Measurements from ENCODE around the gene SETD3.
A peak's percentile ranks its signal among the peaks of the same experiment; 100 is the strongest.

The SETD3 gene

GRCh38 chr14:99431986-99432385, 48.7 kb downstream of the SETD3 start:
- DNase-seq (ENCODE audit: low read depth) = no peak
- no peak overlapping the region for H3K4me3 ChIP-seq (ENCODE audit: low read depth, low read length)

DNA sequence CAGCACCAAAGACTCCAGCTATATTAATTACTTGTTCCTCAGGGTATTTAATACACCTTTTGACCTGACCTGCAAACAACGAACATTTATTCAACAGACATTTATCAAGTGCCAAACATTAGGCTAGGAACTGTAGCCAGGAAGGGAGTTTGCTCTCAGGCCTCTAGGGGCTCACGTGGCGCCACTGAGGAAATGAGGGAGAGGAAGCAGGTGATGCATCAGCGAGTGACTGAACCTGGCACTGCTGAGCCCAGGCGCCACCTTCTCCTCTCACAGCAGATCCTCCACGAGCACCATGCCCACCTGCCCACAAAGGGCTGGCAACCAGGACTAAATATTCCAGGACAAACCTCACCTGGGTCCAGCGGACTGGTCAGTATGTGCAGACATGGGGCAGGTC, 50.2 kb downstream of the SETD3 start:
- DNase-seq (ENCODE audit: low read depth) = no peak
- H3K4me3 ChIP-seq (ENCODE audit: low read depth, low read length) = no peak overlapping the region

GRCh38 chr14:99427632-99428300, 52.9 kb downstream of the SETD3 start:
- H3K4me3 ChIP-seq (ENCODE audit: low read depth, low read length) = no peak overlapping the region
- DNase-seq (ENCODE audit: low read depth) = no peak

DNA sequence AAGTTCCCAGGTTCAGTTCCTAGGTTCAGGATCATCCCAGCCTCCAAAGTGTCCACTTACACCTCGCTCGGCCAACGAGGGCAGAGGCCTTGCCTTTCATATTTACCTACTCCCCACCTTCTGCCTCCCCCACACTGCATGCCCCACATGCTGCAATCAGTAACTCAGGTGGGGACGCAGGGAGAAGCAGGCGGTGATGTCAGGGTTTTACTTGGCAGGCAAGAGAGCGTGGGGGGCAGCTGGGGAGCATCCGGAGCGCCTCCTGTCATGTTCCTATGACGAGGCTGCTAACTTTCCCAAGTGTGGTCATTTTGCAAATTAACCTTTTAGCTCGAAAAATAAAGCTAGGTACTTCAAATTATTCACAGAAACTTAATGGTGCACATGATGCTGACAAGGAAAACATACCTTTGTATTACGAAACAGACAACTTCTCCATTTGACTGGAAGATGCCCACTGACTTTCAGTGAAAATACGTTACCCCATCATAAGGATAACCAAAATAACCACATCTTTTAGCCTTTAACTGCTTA, 53.8 kb downstream of the SETD3 start:
- DNase-seq (ENCODE audit: low read depth) = no peak

DNA sequence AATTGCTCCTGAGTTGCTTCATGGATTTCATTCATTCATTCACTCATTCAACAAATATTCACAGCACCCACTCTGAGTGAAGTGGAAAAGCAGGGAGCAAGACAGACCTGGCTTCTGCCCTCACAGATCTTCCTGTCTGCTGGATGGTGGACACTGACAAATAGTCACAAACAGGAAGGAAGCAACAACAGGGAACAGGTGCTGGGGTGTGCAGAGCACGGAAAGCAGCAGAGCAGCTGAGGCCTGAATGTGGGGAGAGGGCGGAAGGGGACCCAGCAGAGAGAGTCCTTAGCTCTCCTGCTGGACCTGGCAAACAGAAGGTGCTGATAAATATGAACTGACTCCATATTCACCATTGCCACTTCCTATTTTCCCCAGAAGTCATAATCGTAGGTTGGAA, 54.4 kb downstream of the SETD3 start:
- H3K4me3 ChIP-seq (ENCODE audit: low read depth, low read length) = no peak overlapping the region
- DNase-seq (ENCODE audit: low read depth) = no peak

More for the DNA sequence above, 53.8 kb downstream of the SETD3 start:
- no peak overlapping the region for H3K4me3 ChIP-seq (ENCODE audit: low read depth, low read length)

DNA sequence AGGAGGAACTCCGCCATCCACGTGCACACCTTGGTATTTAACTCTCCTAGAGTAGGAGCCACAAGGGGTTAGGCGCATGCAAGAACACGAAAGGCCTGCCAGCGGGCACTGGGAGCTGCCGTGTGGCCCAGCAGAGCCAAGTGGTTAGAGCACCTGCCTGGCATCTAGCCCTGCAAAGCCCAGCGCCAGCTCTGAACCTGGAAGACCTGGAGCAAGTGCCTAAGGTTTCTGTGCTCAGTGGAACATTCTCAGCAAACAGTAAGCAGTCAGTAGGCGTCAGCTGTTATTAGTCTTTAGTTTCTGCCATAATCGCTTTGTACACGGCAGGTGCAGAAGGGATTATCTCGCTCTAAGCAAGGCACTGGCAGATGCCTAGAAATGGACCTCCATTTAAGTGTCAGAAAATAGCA, 55.4 kb downstream of the SETD3 start:
- no peak overlapping the region for H3K4me3 ChIP-seq (ENCODE audit: low read depth, low read length)
- DNase-seq (ENCODE audit: low read depth) = no peak

GRCh38 chr14:99424306-99424877, 56.3 kb downstream of the SETD3 start:
- H3K4me3 ChIP-seq (ENCODE audit: low read depth, low read length) = no peak overlapping the region
- DNase-seq (ENCODE audit: low read depth) = no peak

GRCh38 chr14:99423434-99423833, 57.2 kb downstream of the SETD3 start:
- no peak for DNase-seq (ENCODE audit: low read depth)
- no peak overlapping the region for H3K4me3 ChIP-seq (ENCODE audit: low read depth, low read length)

DNA sequence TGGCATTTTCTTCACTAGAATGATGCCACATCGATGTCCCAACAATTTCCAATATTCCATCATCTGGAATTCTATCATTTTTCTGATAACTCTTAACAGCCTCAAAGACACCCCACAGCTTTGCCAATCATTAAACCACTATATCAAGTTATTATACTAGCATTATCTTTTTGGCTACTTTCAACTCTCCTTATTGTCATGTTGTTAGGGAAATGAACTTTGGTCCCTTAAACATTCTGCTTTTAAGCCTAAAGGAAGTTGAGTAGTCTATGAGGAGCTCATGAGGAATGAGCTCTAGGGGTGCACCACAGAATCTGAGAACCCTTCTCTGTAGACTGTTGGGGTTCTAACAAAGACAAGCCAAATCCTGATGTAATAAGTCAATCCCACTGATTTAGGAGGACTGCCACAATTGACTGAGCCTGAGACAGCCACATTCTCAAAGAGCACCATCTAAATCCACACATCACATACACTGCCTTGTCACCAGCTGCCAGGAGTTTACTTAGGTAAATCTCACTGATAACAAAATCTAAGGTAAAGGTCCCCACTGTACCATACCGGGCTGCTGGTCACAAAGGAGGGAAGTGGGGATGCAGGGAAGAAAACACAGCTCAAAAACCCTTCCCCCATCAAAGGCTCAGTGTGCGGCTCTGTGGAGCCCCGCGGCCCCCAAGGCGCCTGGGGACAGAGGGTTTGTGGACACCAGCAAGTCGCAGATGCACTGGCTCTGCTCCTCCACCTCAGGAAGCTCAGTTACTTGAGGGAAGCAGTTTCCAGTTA, 58.2 kb downstream of the SETD3 start:
- no peak overlapping the region for H3K4me3 ChIP-seq (ENCODE audit: low read depth, low read length)
- DNase-seq (ENCODE audit: low read depth) = no peak

DNA sequence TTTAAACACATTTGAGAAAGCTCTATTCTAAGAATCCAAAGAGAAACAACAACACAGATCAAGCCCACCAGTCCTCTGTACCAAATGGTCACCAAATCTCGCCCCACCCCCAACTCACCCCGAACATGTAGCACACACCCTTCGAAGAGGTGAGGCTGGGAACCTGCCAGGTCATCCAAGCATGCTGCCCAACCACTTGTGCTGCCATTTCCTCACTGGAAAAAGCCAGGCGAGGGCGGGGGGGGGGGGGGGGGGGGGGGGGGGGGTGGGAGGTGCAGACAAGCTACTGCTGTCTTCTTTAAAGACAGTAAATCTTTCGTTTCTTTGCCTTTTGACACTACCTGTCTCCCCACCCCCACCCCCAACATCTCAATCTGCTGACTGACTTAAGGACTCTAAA, 59.9 kb downstream of the SETD3 start:
- DNase-seq (ENCODE audit: low read depth) = no peak
- no peak overlapping the region for H3K4me3 ChIP-seq (ENCODE audit: low read depth, low read length)

DNA sequence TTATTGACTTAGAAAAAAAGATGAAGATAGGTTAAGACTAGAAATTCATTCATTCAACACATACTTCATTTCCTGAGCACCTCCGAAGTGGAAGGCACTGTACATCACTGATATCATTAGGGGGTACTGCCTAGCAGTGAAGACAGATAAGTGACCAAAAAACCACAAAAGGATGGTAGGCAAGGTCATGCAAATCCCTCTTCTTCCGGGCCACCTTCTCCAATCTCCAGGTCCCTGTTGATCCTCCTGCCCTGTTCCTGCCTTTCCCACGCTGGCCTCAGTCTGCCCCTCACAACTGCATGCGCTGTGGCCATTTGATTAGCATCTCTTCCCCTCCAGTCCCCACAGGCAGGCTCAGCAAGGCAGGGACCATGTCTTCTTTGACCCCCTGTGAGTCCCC, 60.8 kb downstream of the SETD3 start:
- DNase-seq (ENCODE audit: low read depth) = no peak
- no peak overlapping the region for H3K4me3 ChIP-seq (ENCODE audit: low read depth, low read length)

DNA sequence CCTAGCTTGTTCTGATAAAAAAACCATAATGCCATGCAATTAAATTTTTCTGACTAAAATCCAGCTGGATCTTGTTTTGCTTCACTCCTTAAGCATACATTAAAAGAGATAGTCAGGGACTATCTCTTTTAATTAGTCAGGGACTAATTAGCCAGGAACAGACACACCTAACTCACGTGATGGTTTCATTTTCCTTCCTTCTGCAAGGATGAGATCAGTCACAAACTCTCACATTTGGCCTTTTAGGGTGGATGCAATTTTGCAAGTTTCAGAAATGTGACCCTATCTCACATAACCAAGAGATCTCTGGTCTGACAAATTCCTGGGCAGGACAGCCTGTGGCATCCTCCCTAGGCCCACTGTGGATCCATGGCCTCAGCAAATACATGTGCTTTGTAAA, 62.4 kb downstream of the SETD3 start:
- no peak for DNase-seq (ENCODE audit: low read depth)
- H3K4me3 ChIP-seq (ENCODE audit: low read depth, low read length) = no peak overlapping the region

DNA sequence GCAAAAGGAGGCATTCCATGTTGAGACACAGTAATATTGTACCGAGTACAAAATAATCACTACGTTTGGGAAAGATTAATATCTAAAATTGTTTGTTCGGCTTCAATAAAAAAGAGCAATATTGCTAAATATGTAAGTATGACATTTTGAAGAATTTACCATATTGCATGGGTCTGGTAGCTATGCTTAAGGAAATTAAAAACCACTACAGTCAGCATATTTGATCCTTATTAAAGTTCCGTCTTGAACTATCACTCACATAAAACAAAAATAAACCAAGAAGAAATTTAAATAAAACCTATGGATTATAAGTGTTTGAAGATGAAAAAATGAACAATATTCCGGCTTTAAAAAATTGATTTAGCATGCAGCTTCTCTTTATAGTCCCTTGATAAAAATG, 63.8 kb downstream of the SETD3 start:
- no peak for DNase-seq (ENCODE audit: low read depth)
- H3K4me3 ChIP-seq (ENCODE audit: low read depth, low read length) = no peak overlapping the region

DNA sequence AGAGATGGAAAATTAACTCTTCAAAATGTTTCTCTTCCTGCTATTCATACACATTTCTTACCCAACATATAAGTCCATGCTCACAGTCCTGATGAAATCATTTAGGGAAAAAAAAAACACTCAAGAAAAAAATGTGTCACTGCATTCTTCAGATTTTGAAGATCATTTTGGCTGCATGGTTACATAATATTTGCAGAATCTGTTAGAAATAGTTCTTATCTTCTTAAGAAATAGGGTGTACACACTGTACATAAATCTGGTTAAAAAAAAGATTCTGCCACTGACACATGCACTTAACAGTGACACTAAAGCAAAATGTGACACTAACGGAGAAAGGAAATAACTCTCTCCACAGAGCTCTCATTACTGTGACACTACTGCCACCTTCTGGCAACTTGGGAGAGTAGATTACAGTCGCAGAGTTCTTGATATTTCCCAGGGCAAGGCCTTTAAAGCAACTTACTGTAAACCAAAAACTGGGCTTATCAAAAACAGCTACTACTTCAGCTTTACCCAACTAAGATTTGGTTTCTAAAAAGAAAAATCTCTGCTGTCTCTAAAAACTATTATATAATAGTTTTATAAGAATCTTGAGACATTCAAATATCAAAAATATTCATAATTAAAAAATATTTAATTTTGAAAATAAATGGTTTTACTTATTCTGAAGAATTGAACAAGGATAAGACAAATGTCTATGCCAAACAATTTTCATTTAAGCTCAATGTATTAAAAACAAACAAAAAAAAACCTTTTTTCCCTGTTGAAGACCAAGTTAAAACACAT, 65.0 kb downstream of the SETD3 start:
- no peak overlapping the region for H3K4me3 ChIP-seq (ENCODE audit: low read depth, low read length)
- DNase-seq (ENCODE audit: low read depth) = peak; percentile 31

- no peak for DNase-seq (ENCODE audit: low read depth)
These were observed 66.7 kb downstream of the SETD3 start for GRCh38 chr14:99413911-99414310.

GRCh38 chr14:99413172-99413571, 67.5 kb downstream of the SETD3 start:
- no peak for DNase-seq (ENCODE audit: low read depth)
- no peak overlapping the region for H3K4me3 ChIP-seq (ENCODE audit: low read depth, low read length)

More at GRCh38 chr14:99413911-99414310, 66.7 kb downstream of the SETD3 start:
- H3K4me3 ChIP-seq (ENCODE audit: low read depth, low read length) = no peak overlapping the region

DNA sequence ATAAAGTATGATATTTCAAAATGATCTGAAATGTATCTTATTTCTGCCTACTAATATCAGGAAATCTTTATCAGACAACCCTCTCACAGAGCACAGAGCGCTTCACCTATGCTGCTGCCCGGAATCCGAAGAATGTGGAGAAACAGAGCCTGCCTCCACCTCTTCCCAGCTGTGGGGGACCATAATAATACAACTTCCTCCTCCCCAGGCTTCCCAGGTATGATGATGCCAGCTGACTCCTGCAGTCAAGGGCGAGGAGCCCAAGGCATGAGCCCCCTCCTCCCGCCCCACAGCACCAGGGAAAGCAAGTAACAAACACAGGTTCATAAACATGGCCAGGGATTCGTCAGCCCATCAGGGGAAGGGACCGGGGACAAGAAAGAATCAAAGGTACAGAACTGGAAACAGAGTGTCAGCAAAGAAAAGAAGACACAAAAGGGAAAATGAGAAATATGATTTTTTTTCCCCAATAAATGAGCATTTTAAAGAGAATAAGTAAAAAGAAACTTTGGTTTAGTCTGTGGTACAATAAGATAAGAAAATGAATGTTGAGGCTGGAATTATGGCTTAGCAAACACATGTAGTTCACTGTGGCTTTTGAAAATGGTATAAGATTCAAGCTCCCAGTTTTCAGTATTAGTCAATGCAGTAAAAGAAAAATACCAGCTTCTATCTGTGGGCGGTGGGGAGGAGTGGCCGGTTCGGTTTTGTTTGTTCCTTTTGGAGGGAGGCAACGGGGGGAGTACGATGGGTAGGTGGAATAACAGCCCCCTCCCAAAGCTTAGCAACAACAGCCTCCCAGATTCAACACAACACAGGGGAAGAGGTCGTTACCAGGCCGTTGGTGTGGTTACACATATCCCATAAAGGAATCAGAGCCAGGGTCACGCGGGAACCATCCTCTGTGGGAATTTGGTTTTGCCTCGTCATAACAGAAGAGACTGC, 68.3 kb downstream of the SETD3 start:
- no peak overlapping the region for H3K4me3 ChIP-seq (ENCODE audit: low read depth, low read length)
- DNase-seq (ENCODE audit: low read depth) = no peak

DNA sequence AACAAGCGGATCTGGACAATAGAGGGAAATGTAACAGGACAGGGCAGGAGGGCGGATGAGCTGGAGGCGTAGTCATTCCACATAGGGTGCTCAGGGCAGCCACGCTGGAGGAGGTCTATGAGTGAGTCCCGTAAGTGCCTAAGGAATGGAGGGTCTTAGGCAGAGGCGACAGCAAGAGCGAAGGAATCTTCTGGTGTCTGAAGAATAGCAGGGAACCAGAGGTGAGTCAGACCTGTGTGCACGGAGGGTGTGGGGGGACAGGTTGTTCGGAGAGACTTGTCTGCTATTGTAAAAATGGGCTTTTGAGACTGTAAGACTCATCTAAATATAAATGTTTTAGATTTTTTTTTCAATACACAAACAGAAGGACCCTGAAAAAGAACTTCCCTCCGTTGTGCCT, 70.6 kb downstream of the SETD3 start:
- DNase-seq (ENCODE audit: low read depth) = no peak
- no peak overlapping the region for H3K4me3 ChIP-seq (ENCODE audit: low read depth, low read length)

DNA sequence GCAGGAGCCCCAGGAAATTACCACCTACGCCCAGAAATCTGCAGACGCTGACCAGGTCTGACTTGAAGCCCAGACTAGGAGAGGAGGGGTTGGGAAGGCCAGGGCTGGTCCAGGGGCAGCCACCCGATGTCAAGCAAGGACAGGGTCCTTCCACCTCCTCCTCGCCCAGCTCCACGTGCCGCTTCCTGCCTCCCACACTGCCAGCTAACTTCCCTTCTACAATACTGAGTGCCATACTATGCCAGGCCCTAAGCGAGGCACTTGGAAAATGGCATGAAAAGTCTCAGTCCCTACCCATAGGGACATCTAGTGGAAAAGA, 71.7 kb downstream of the SETD3 start:
- DNase-seq (ENCODE audit: low read depth) = no peak
- H3K4me3 ChIP-seq (ENCODE audit: low read depth, low read length) = no peak overlapping the region

Data from skeletal muscle cell (primary cell).